Endothelial cell of umbilical vein (primary cell): ENCODE measurements around the gene SHBG. TPM values are rescaled to one million over a fixed set of nuclear protein-coding genes. Genes with fewer than 3 reads are reported as not detected.
A peak's percentile ranks its signal among the peaks of the same experiment; 100 is the strongest.

Source experiments
- BruUV-seq: library from RNA; stranded (reverse); fragments of 400-500 nt; replicated peaks from 2 replicates; lab custom pipeline; 2021; lab: Mats Ljungman, UMichigan
- CTCF ChIA-PET: fragments of 300-600, 350-600 bp; sonication (Branson Sonifier 250); formaldehyde crosslinking; loops from one replicate; lab custom pipeline; 2021; ENCODE audit warnings: antibody characterized with exemption, inconsistent platforms; lab: Charles Lee
- POLR2A ChIA-PET: fragments of 300-600, 350-600 bp; sonication (Branson Sonifier 250); formaldehyde crosslinking; loops from one replicate; lab custom pipeline; 2021; ENCODE audit warnings: antibody characterized with exemption, inconsistent platforms; lab: Charles Lee
- DNase-seq: peaks from one replicate; pipeline ENCODE4 v3.0.0-alpha.2; 2011; ENCODE audit warnings: low read depth, low spot score
- FAIRE-seq: peaks from 2 replicates; lab custom pipeline; 2011; peaks lifted over from hg19 to GRCh38; lab: Jason Lieb, UNC
- H2AFZ ChIP-seq: 2 replicates; pipeline ENCODE4 v1.6.0; 2012; ENCODE audit warnings: low read depth, low read length, control low read depth, inconsistent platforms
- H3K27ac ChIP-seq: 2 replicates; pipeline ENCODE4 v1.5.1; 2011; ENCODE audit warnings: low read depth, mild to moderate bottlenecking, control low read depth, low read length, moderate library complexity; ENCODE audit not compliant: insufficient read depth
- H3K27me3 ChIP-seq, 2 experiments: 2 replicates each; pipeline versions ENCODE4 v1.6.0 to v1.6.1; 2011; ENCODE audit warnings: low read length in 2 of 2, mixed read lengths in 1 of 2; ENCODE audit not compliant: control insufficient read depth in 2 of 2, insufficient read depth in 2 of 2
- H3K36me3 ChIP-seq, 2 experiments: 2 replicates in 1 of 2; 3 replicates in 1 of 2; pipeline ENCODE4 v1.5.1; 2011; ENCODE audit warnings: low read length in 2 of 2, mild to moderate bottlenecking in 1 of 2, moderate library complexity in 1 of 2; ENCODE audit not compliant: control insufficient read depth in 2 of 2, insufficient read depth in 2 of 2; ENCODE audit errors: extremely low read depth in 1 of 2
- H3K4me1 ChIP-seq: 3 replicates; pipeline ENCODE4 v1.5.1; 2011; ENCODE audit warnings: mild to moderate bottlenecking, low read length; ENCODE audit not compliant: control insufficient read depth, insufficient read depth; ENCODE audit errors: extremely low read depth
- H3K4me2 ChIP-seq: 2 replicates; pipeline ENCODE4 v1.6.1; 2011; ENCODE audit warnings: low read length, control low read depth, mixed read lengths; ENCODE audit not compliant: insufficient read depth
- H3K4me3 ChIP-seq, 3 experiments: fragments of 200-600 bp in 1 of 3; sonication (generic), shearing (Covaris generic) in 1 of 3; replicated peaks in 1 of 3; 2 replicates each; pipeline ENCODE4 v1.5.1; 2011 to 2016; ENCODE audit warnings: control low read depth in 3 of 3, low read length in 3 of 3, mild to moderate bottlenecking in 2 of 3, inconsistent platforms in 1 of 3, low read depth in 1 of 3, moderate library complexity in 1 of 3; ENCODE audit not compliant: insufficient read depth in 1 of 3
- H3K79me2 ChIP-seq: 2 replicates; pipeline ENCODE4 v1.6.0; 2012; ENCODE audit warnings: low read length, inconsistent platforms; ENCODE audit not compliant: control insufficient read depth, insufficient read depth
- H3K9ac ChIP-seq: replicated peaks from 2 replicates; pipeline ENCODE3; 2011; ENCODE audit warnings: low read length, control low read depth; ENCODE audit not compliant: insufficient read depth; ENCODE audit errors: extremely low read depth
- H3K9me1 ChIP-seq: replicated peaks from 3 replicates; pipeline ENCODE4 v1.6.0; 2011; ENCODE audit warnings: mild to moderate bottlenecking, low read length; ENCODE audit not compliant: control insufficient read depth, insufficient read depth; ENCODE audit errors: extremely low read depth
- H3K9me3 ChIP-seq: replicated peaks from 2 replicates; pipeline ENCODE4 v1.5.1; 2012; ENCODE audit warnings: low read length, inconsistent platforms; ENCODE audit not compliant: control insufficient read depth, insufficient read depth
- H4K20me1 ChIP-seq: replicated peaks from 2 replicates; pipeline ENCODE3; 2011; ENCODE audit warnings: mild to moderate bottlenecking, low read length; ENCODE audit not compliant: control insufficient read depth, insufficient read depth; ENCODE audit errors: extremely low read depth
- CTCF ChIP-seq, 2 donors: IDR thresholded peaks; 1 replicate in 1 of 2; 2 replicates in 1 of 2; pipeline ENCODE4 v1.5.1; 2011; ENCODE audit warnings: low read length in 2 of 2, mild to moderate bottlenecking in 2 of 2, moderate library complexity in 2 of 2, control low read depth in 1 of 2, inconsistent platforms in 1 of 2, low read depth in 1 of 2; ENCODE audit not compliant: insufficient read depth in 1 of 2; ENCODE audit errors: extremely low read depth in 1 of 2
- EZH2 ChIP-seq: IDR thresholded peaks from 2 replicates; pipeline ENCODE4 v1.6.1; 2012; ENCODE audit warnings: borderline replicate concordance, low read depth, mild to moderate bottlenecking, moderate library complexity, low read length, inconsistent platforms; ENCODE audit not compliant: severe bottlenecking
- FOS ChIP-seq: IDR thresholded peaks from 2 replicates; pipeline ENCODE4 v1.6.1; 2011; ENCODE audit warnings: mild to moderate bottlenecking, low read length, moderate library complexity, borderline replicate concordance; ENCODE audit not compliant: insufficient read depth
- GATA2 ChIP-seq: IDR thresholded peaks from 2 replicates; pipeline ENCODE4 v1.7.0; 2011; ENCODE audit warnings: low read depth, mild to moderate bottlenecking, moderate library complexity, mixed read lengths, low read length; ENCODE audit not compliant: insufficient read length, insufficient read depth
- JUN ChIP-seq: IDR thresholded peaks from 2 replicates; pipeline ENCODE4 v1.6.1; 2011; ENCODE audit warnings: borderline replicate concordance, low read depth; ENCODE audit not compliant: insufficient read length, insufficient read depth
- MAX ChIP-seq: IDR thresholded peaks from 2 replicates; pipeline ENCODE4 v1.6.1; 2011; ENCODE audit not compliant: insufficient read depth, insufficient read length
- MYC ChIP-seq: IDR thresholded peaks from one replicate; pipeline ENCODE4 v1.6.1; 2011; ENCODE audit warnings: mild to moderate bottlenecking, low read depth, low read length
- POLR2A ChIP-seq: IDR thresholded peaks from 2 replicates; pipeline ENCODE4 v1.6.1; 2012; ENCODE audit warnings: low read depth, mild to moderate bottlenecking, control low read depth, low read length
- POLR2AphosphoS5 ChIP-seq: IDR thresholded peaks from 2 replicates; pipeline ENCODE4 v1.6.1; 2012; ENCODE audit warnings: low read depth, mild to moderate bottlenecking, control low read depth, low read length, moderate library complexity; ENCODE audit not compliant: insufficient read depth
- dilution Hi-C: fragments of 300-500 bp; cut with MboI; formaldehyde crosslinking; loops from one replicate; pipeline ENCODE4 v1.15.0; 2019; ENCODE audit warnings: low sequenced_read_pairs; ENCODE audit not compliant: extremely low pct_ligation_motif_present
- intact Hi-C: fragments of 100-400 bp; cut with micrococcal nuclease; formaldehyde crosslinking; loops from one replicate; pipeline ENCODE4 v1.10.0; 2022
- polyA plus RNA-seq, 4 experiments: library from polyadenylated mRNA; depleted of rRNA in 3 of 4; stranded (reverse) in 3 of 4; unstranded in 1 of 4; fragments of >200 nt; gene quantifications; 2 replicates each; pipeline versions ENCODE4 v1.2.1 to v1.2.3, GENCODE V29; 2011 to 2012; ENCODE audit warnings: missing spikeins in 1 of 4
- total RNA-seq: library from RNA; stranded (reverse); gene quantifications from 2 replicates; pipeline ENCODE4 v1.2.3, GENCODE V29; 2021

SHBG gene
- total and polyA plus RNA-seq, 2 donors (not counting 3 experiments of a cell fraction or from before 2014, with no cell fraction given) = 0.51 TPM; not detected in 1

DNA sequence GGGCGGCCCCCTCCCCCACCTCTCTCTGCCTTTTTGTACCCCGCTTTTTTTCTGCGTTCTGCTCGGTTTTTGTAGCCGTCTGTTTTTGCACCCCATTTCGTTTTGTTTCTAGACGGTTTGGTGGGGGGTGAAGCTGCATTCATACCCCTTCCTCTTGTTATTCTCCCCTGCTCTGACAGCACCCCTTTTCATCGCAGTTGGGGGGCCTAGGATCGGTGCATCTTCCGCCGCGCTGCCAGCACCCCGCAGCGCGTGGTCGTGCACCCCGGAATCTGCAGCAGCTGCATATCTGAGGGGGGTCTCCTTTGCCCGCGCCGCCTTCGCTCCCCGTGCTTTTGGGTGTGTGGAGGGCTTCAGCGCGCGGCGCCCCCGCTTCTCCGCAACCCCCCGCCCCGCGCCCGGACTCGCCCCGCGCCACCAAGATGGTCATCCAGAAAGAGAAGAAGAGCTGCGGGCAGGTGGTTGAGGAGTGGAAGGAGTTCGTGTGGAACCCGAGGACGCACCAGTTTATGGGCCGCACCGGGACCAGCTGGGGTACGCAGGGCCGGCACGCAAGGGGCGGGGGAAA lies 21.2 kb downstream of the SHBG start:
- H3K9me3 ChIP-seq = no peaks in the 10 kb centered on the region
- peak overlapping the region; percentile 25 for H3K4me2 ChIP-seq
- dilution Hi-C loops = no loop called here
- ChIA-PET POLR2A (interaction anchor here (1.3 kb wide), 1 partner anchor 36 kb away, joined by 5 read pairs; the partner anchor contains the start of genes TP53 and WRAP53), CTCF (interaction anchor here (1.3 to 1.9 kb wide), 5 partner anchors 9 to 36 kb away, joined by 4 to 6 read pairs (median 4); partner anchors contain the start of genes SHBG and TP53)
- no TSS peak for BruUV-seq
- no peak overlapping the region for H3K9ac ChIP-seq
- no peaks in the 10 kb centered on the region for H4K20me1 ChIP-seq
- no peaks in the 10 kb centered on the region for H3K9me1 ChIP-seq
- TF ChIP-seq MYC = no peak
- no peak for TF ChIP-seq POLR2A
- TF ChIP-seq FOS = no peak
- no peak for TF ChIP-seq MAX
- no peak for TF ChIP-seq EZH2
- no peak for TF ChIP-seq CTCF (IDR thresholded peaks at IDR 0.05; ENCODE audit: extremely low read depth in 1 of 2, insufficient read depth in 1 of 2, low read depth in 1 of 2, low read length in 2 of 2)
- TF ChIP-seq POLR2AphosphoS5 = no peak
- TF ChIP-seq GATA2 = no peak
- no peak for TF ChIP-seq JUN
- DNase-seq (no peak), FAIRE-seq (no peak)
- no peaks in the 10 kb centered on the region for H3K36me3 ChIP-seq
- no peak overlapping the region for H2AFZ ChIP-seq
- H3K4me1 ChIP-seq = no peaks in the 10 kb centered on the region
- H3K27ac ChIP-seq = no peak overlapping the region
- peak overlapping the region in 1 of 3 experiments; percentile 19 for H3K4me3 ChIP-seq
- intact Hi-C loops = no loop called here
- no peaks in the 10 kb centered on the region for H3K79me2 ChIP-seq
- H3K27me3 ChIP-seq = peaks cover 31 to 45% of the 10 kb centered on the region in 2 experiments
